A549 (cell line): ENCODE data around the gene FHAD1. TPM values are rescaled to one million over a fixed set of nuclear protein-coding genes. Genes with fewer than 3 reads are reported as not detected.

Source experiments
- ATAC-seq, 2 experiments: fragments of 200-7000 bp in 1 of 2; fragments of >200 bp in 1 of 2; cut with Nextera tagmentation in 1 of 2; cut with Tn5 transposase in 1 of 2; 3 replicates each; pipeline versions ENCODE4 v1.8.0 to v1.9.1; 2018 to 2020; ENCODE audit warnings: mild to moderate bottlenecking in 1 of 2, moderate library complexity in 1 of 2
- CTCF ChIA-PET: fragments of 300-600 bp; sonication (Branson Sonifier 250); formaldehyde crosslinking; extraction: SDS; loops from one replicate; lab custom pipeline; 2021; ENCODE audit warnings: antibody characterized with exemption, inconsistent platforms; lab: Yijun Ruan, JAX
- POLR2A ChIA-PET: fragments of 350-600 bp; formaldehyde crosslinking; extraction: SDS; loops from one replicate; lab custom pipeline; 2021; ENCODE audit warnings: antibody characterized with exemption, inconsistent platforms; lab: Yijun Ruan, JAX
- DNase-seq, 2 experiments: peaks; one replicate each; pipeline versions ENCODE4 v3.0.0 to v3.0.0-alpha.2; 2011 to 2016; ENCODE audit warnings: low read depth in 1 of 2, low spot score in 1 of 2
- FAIRE-seq: peaks from 2 replicates; lab custom pipeline; 2011; peaks lifted over from hg19 to GRCh38; lab: Jason Lieb, UNC
- H3K27ac ChIP-seq, 2 experiments: fragments of >200 bp; sonication (Bioruptor Twin); formaldehyde crosslinking; 3 replicates each; pipeline ENCODE4 v1.5.1; 2016 to 2017
- H3K4me1 ChIP-seq: fragments of >200 bp; sonication (Bioruptor Twin); formaldehyde crosslinking; 3 replicates; pipeline ENCODE4 v1.6.1; 2016
- H3K4me2 ChIP-seq: fragments of >200 bp; sonication (Bioruptor Twin); formaldehyde crosslinking; 3 replicates; pipeline ENCODE4 v1.6.1; 2016
- H3K4me3 ChIP-seq: fragments of >200 bp; sonication (Bioruptor Twin); formaldehyde crosslinking; 3 replicates; pipeline ENCODE4 v1.5.1; 2016
- H3K9me3 ChIP-seq: fragments of >200 bp; sonication (Bioruptor Twin); formaldehyde crosslinking; 3 replicates; pipeline ENCODE4 v1.6.1; 2016
- CBX2 ChIP-seq: fragments of 200-600 bp; sonication (generic); IDR thresholded peaks from 2 replicates; pipeline ENCODE4 v1.6.1; 2016; ENCODE audit warnings: low read depth, mild to moderate bottlenecking, borderline replicate concordance
- CHD2 ChIP-seq: fragments of 150-350 bp; IDR thresholded peaks from 2 replicates; pipeline ENCODE4 v1.6.1; 2014; ENCODE audit warnings: low read length; ENCODE audit not compliant: partially characterized antibody
- EP300 ChIP-seq, 2 experiments: fragments of >200 bp; sonication (Bioruptor Twin); formaldehyde crosslinking; IDR thresholded peaks; 2 replicates in 1 of 2; 3 replicates in 1 of 2; pipeline ENCODE4 v1.6.1; 2016 to 2017
- ESRRA ChIP-seq: fragments of 150-350 bp; IDR thresholded peaks from 2 replicates; pipeline ENCODE4 v1.6.1; 2014; ENCODE audit warnings: mild to moderate bottlenecking, low read length, borderline replicate concordance
- GATA3 ChIP-seq: IDR thresholded peaks from 2 replicates; pipeline ENCODE4 v1.6.1; 2012; ENCODE audit warnings: borderline replicate concordance
- HOXB5 ChIP-seq: fragments of 250-450 bp; sonication (Bioruptor Pico); IDR thresholded peaks from 2 replicates; pipeline ENCODE4 v1.5.0; 2020; ENCODE audit warnings: mild to moderate bottlenecking, moderate library complexity
- JUN ChIP-seq, 2 experiments: fragments of >200 bp; sonication (Bioruptor Twin); formaldehyde crosslinking; IDR thresholded peaks; 2 replicates in 1 of 2; 3 replicates in 1 of 2; pipeline ENCODE4 v1.6.1; 2016 to 2017
- JUNB ChIP-seq: fragments of >200 bp; sonication (Bioruptor Twin); formaldehyde crosslinking; IDR thresholded peaks from 2 replicates; pipeline ENCODE4 v1.6.1; 2016
- MAZ ChIP-seq: fragments of 150-350 bp; IDR thresholded peaks from 2 replicates; pipeline ENCODE4 v1.6.1; 2014; ENCODE audit warnings: antibody characterized with exemption, low read depth, low read length, borderline replicate concordance
- MYC ChIP-seq: IDR thresholded peaks from 2 replicates; pipeline ENCODE4 v1.6.1; 2012; ENCODE audit warnings: mild to moderate bottlenecking, inconsistent platforms, low read length, improper control_type of control experiment, borderline replicate concordance
- NPAS2 ChIP-seq: fragments of 250-450 bp; sonication (Bioruptor Pico); IDR thresholded peaks from 2 replicates; pipeline ENCODE4 v1.8.0; 2022; ENCODE audit warnings: mild to moderate bottlenecking, moderate library complexity, borderline replicate concordance
- POLR2A ChIP-seq: IDR thresholded peaks from 2 replicates; pipeline ENCODE4 v1.6.1; 2012; ENCODE audit warnings: mild to moderate bottlenecking, low read length
- SMC3 ChIP-seq: fragments of >200 bp; sonication (Bioruptor Twin); formaldehyde crosslinking; IDR thresholded peaks from 3 replicates; pipeline ENCODE4 v1.6.1; 2018; ENCODE audit warnings: inconsistent platforms
- ZFP36 ChIP-seq: fragments of 450-650 bp; IDR thresholded peaks from 2 replicates; pipeline ENCODE4 v1.6.1; 2014; ENCODE audit warnings: borderline replicate concordance; ENCODE audit not compliant: partially characterized antibody
- WGBS: methylation state at CpG from one replicate; pipeline ENCODE4 v1.1.6; 2017; ENCODE audit errors: missing lambda C conversion rate; 5-methylcytosine and 5-hydroxymethylcytosine counted together
- polyA plus RNA-seq, 4 experiments: library from polyadenylated mRNA; depleted of rRNA in 3 of 4; stranded (reverse); fragments of >200 nt; fragmentation: RNase III in 1 of 4; extraction: RNeasy Plus Mini Kit Qiagen cat#74134 plus additional on column Dnase treatment in 1 of 4; gene quantifications; 2 replicates in 3 of 4; 3 replicates in 1 of 4; pipeline ENCODE4 v1.2.3, GENCODE V29; 2011 to 2017
- TF ChIP-seq, protein P1 (sequence below): fragments of >200 bp; sonication (Bioruptor Twin); formaldehyde crosslinking; IDR thresholded peaks from 2 replicates; pipeline ENCODE4 v1.6.1; 2016
- TF ChIP-seq, protein P2 (sequence below): fragments of 250-450 bp; sonication (Bioruptor Pico); IDR thresholded peaks from 2 replicates; pipeline ENCODE4 v1.5.0; 2021; ENCODE audit warnings: mild to moderate bottlenecking, moderate library complexity, borderline replicate concordance
- TF ChIP-seq, protein P3 (sequence below): fragments of 200-600 bp; sonication (generic); IDR thresholded peaks from 2 replicates; pipeline ENCODE4 v1.6.1; 2016; ENCODE audit warnings: antibody characterized with exemption, mild to moderate bottlenecking, moderate library complexity
- TF ChIP-seq, protein P4 (sequence below): fragments of >200 bp; sonication (Bioruptor Twin); formaldehyde crosslinking; IDR thresholded peaks from 3 replicates; pipeline ENCODE4 v1.5.1; 2016
- TF ChIP-seq, protein P5 (sequence below): fragments of >200 bp; sonication (Bioruptor Twin); formaldehyde crosslinking; IDR thresholded peaks from 3 replicates; pipeline ENCODE4 v1.6.1; 2016

The FHAD1 gene
- polyA plus RNA-seq, 2 of the 4 experiments (the other 2 are of a cell fraction): 0.31 to 0.32 TPM

DNA sequence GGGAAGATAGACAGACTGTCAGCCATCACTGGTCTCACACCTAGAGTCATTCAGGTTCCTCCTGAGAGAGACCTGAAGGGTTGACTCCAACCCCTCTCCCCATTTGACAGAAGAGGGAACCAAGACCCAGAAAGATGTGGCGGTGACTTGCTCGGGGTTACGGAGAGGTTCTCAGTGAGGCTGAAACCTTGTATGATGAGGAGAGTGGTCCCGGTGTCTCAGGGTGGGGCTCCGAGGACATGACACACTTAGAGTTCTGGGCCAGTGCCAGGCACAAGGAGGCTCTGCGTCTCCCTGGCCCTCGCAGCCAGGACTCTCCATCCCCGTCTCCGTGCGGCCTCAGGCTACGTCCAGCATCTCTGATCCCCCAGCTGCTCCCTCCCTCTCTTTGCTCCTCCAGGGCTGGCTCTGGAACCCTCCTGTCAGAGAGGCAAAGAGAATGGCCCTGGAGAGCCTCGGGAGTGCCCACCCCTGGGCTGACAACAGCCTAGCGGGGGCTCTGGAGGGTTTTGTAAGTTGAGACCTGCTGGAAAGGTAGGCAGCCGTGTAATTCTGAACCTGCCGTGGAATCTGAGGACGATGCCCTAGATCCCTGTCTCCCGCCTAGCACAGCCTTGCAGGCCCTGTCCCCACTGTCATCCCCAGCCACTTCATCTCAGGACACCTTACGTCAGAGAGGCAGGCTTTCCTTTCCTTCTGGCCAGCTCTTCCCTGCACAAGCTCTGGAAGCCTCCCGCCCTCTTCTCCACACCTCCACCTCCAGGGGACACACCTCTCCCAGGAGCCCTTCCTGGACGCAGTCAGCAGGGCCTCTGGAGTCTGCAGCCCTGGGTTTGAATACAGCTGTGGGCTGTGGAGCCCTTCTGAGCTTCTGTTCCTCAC is 166.8 kb downstream of the FHAD1 start:
- H3K4me2 ChIP-seq: peak overlapping the region; percentile 99
- ATAC-seq (no peak), FAIRE-seq (no peak), DNase-seq (no peak)
- peak overlapping the region; percentile 95 to 97; a peak in 5 of 6 replicates for H3K27ac ChIP-seq
- POLR2A ChIA-PET: no interaction called here
- peaks cover 71% of the 10 kb centered on the region for H3K4me1 ChIP-seq
- WGBS: 82% methylated on average over 18 of the region's 20 CpGs
- TF ChIP-seq CBX2 (no peak), JUNB (no peak), MYC (no peak), EP300 (IDR thresholded peaks at IDR 0.05) (no peak), HOXB5 (no peak), ZFP36 (no peak), MAZ (no peak), NPAS2 (CRISPR knock-in tag) (no peak), SMC3 (no peak), ESRRA (no peak), JUN (IDR thresholded peaks at IDR 0.05) (no peak), POLR2A (no peak), GATA3 (no peak), CHD2 (no peak)
- TF ChIP-seq, protein P1, sequence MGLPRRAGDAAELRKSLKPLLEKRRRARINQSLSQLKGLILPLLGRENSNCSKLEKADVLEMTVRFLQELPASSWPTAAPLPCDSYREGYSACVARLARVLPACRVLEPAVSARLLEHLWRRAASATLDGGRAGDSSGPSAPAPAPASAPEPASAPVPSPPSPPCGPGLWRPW: no peak
- TF ChIP-seq, protein P2, sequence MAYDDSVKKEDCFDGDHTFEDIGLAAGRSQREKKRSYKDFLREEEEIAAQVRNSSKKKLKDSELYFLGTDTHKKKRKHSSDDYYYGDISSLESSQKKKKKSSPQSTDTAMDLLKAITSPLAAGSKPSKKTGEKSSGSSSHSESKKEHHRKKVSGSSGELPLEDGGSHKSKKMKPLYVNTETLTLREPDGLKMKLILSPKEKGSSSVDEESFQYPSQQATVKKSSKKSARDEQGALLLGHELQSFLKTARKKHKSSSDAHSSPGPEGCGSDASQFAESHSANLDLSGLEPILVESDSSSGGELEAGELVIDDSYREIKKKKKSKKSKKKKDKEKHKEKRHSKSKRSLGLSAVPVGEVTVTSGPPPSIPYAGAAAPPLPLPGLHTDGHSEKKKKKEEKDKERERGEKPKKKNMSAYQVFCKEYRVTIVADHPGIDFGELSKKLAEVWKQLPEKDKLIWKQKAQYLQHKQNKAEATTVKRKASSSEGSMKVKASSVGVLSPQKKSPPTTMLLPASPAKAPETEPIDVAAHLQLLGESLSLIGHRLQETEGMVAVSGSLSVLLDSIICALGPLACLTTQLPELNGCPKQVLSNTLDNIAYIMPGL (CRISPR knock-in tag): no peak
- TF ChIP-seq, protein P3, sequence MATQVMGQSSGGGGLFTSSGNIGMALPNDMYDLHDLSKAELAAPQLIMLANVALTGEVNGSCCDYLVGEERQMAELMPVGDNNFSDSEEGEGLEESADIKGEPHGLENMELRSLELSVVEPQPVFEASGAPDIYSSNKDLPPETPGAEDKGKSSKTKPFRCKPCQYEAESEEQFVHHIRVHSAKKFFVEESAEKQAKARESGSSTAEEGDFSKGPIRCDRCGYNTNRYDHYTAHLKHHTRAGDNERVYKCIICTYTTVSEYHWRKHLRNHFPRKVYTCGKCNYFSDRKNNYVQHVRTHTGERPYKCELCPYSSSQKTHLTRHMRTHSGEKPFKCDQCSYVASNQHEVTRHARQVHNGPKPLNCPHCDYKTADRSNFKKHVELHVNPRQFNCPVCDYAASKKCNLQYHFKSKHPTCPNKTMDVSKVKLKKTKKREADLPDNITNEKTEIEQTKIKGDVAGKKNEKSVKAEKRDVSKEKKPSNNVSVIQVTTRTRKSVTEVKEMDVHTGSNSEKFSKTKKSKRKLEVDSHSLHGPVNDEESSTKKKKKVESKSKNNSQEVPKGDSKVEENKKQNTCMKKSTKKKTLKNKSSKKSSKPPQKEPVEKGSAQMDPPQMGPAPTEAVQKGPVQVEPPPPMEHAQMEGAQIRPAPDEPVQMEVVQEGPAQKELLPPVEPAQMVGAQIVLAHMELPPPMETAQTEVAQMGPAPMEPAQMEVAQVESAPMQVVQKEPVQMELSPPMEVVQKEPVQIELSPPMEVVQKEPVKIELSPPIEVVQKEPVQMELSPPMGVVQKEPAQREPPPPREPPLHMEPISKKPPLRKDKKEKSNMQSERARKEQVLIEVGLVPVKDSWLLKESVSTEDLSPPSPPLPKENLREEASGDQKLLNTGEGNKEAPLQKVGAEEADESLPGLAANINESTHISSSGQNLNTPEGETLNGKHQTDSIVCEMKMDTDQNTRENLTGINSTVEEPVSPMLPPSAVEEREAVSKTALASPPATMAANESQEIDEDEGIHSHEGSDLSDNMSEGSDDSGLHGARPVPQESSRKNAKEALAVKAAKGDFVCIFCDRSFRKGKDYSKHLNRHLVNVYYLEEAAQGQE: no peak
- TF ChIP-seq, protein P4, sequence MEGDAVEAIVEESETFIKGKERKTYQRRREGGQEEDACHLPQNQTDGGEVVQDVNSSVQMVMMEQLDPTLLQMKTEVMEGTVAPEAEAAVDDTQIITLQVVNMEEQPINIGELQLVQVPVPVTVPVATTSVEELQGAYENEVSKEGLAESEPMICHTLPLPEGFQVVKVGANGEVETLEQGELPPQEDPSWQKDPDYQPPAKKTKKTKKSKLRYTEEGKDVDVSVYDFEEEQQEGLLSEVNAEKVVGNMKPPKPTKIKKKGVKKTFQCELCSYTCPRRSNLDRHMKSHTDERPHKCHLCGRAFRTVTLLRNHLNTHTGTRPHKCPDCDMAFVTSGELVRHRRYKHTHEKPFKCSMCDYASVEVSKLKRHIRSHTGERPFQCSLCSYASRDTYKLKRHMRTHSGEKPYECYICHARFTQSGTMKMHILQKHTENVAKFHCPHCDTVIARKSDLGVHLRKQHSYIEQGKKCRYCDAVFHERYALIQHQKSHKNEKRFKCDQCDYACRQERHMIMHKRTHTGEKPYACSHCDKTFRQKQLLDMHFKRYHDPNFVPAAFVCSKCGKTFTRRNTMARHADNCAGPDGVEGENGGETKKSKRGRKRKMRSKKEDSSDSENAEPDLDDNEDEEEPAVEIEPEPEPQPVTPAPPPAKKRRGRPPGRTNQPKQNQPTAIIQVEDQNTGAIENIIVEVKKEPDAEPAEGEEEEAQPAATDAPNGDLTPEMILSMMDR: no peak
- TF ChIP-seq, protein P5, sequence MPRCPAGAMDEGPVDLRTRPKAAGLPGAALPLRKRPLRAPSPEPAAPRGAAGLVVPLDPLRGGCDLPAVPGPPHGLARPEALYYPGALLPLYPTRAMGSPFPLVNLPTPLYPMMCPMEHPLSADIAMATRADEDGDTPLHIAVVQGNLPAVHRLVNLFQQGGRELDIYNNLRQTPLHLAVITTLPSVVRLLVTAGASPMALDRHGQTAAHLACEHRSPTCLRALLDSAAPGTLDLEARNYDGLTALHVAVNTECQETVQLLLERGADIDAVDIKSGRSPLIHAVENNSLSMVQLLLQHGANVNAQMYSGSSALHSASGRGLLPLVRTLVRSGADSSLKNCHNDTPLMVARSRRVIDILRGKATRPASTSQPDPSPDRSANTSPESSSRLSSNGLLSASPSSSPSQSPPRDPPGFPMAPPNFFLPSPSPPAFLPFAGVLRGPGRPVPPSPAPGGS: no peak
- no peaks in the 10 kb centered on the region for H3K9me3 ChIP-seq
- CTCF ChIA-PET: interaction anchor here (0.7 to 2.0 kb wide), 4 partner anchors 13 to 90 kb away, joined by 3 to 10 read pairs (median 5); no protein-coding TSS in a partner anchor
- no peak overlapping the region for H3K4me3 ChIP-seq
